Mesenteric fat pad (tissue), 1 donor: ENCODE measurements around the gene KRT86. TPM values are rescaled to one million over a fixed set of nuclear protein-coding genes. Genes with fewer than 3 reads are reported as not detected.

Experiments used
- DNase-seq: peaks from one replicate; pipeline ENCODE4 v3.0.0-alpha.2; 2020; ENCODE audit warnings: low spot score
- total RNA-seq: library from RNA; stranded (reverse); fragmentation: NEBNext Ultra II Directional; extraction: Animal tissue kit (Norgen Biotek cat#: 25700); gene quantifications from one replicate; pipeline ENCODE4 v1.2.1, GENCODE V29; 2021
- donor health status: DM: yes; HTN: yes; CAD: no.

The KRT86 gene
- total RNA-seq, 1 donor from 2014 or later: not detected

DNA sequence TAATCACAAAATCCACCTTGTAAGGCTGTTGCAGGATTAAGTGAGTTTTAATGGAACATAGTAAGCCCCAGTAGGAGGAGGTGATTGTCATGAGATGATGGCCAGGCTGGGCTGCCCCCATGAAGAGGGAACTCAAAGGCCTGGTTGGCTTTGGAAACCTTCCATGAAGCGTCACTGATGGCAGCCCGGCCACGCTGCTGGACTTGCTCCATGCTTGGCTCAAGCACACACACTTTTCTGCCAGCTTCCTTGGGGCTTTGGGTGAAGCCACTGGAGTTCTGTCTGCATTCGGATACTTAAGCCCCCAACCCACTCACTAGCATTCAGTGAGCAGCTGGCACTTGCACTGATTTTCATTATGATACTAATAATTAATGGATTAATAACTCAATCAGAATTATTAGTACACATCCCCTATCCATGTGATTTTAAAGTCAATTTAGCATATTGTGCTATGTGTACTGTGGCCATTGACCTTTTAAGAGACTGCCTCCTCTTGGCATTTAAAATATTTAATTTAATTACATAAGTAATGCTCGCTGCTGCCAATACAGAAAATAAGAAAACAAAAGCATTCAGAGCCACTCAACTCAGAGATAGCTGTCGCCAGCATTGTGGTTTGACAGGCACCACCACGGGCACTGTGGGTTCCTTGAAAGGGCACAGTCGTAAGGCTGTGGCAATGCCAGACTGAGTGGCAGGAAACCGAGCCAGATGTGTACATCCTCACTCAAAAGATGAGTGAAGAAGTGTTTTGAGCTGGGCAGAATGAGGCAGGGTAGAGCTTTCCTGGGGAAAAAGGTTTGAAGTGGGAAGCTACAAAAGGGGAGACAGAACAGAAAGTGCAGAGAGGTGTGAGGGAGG is 77.0 kb downstream of the KRT86 start:
- peak; percentile 79 for DNase-seq

- DNase-seq: peak; percentile 30
Observed at GRCh38 chr12:52352951-52353350, 78.5 kb downstream of the KRT86 start.

DNA sequence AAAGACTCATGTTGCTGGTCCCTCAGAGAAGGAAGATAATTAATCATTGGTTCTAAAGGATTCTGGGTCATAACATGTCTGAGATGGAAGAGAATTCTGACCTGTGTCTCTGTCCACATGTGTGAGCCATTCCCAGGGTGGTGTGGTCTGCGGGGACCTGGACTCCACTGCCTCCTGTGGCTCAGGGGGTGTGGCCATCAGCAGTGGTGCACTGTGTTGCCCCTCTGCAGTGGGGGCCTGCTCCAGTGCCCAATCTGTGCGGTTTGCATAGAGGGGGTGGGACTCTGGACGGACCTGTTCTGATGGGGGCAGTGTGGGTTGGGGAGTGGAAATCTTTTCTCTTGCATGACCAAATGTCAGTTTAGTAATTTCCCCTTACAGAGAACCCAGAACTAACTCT is 79.3 kb downstream of the KRT86 start:
- peak; percentile 82 for DNase-seq

- DNase-seq: peak; percentile 43
Observed at GRCh38 chr12:52354200-52354599, 79.8 kb downstream of the KRT86 start.

DNA sequence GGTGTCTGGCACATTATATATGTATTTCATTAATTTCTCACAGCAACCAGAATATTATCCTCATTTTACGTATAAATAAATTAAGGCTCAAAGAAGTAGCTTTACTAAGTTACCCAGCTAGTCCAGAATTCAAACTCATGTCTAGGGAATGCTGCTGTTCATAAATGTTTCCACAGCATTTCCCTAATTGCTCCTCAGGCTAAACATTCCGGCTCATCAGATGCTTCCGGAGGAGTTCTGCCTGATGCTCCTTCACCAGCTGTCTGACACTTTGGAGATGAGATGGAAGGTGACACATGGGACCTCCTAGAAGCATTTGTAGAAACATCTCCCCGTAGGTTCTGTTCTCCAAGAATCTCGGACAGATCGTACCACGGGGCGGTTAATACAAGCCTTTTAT is 80.7 kb downstream of the KRT86 start:
- DNase-seq: peak; percentile 11

DNA sequence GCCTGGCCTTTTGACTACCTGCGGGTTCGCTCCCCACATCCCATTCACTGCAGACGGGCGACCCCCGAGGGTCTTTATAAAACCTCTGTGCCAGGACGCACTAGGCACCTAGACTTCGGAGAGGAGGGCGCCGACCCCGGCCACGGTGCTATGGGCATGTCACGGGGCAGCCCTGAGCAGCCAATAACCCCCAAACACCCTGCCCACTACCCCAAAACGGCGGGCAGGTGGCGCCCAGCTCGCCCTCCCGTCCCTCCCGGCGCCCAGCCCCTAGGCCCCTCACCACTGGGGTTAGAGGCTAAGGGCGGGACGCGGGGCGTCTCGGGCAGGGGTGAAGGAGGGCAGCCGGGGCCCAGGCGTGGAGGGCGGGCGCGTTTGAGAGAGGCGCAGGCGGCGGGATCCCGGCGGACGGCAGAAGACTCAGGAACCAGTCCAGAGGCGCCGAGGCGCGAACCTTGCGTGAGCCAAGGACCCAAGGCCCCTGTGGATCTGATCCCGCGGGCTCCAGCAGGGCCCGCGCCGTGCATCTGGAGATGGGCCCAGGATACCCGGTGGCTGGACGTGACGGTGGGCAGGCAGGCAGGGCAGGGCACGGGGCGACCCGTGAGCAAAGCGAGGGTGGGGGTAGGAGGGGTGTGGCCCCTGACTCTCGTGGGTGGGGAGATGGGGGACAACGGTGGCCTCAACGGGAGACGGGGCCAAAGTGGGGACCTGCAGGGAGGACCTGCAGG is 81.8 kb downstream of the KRT86 start:
- peak; percentile 84 for DNase-seq

DNA sequence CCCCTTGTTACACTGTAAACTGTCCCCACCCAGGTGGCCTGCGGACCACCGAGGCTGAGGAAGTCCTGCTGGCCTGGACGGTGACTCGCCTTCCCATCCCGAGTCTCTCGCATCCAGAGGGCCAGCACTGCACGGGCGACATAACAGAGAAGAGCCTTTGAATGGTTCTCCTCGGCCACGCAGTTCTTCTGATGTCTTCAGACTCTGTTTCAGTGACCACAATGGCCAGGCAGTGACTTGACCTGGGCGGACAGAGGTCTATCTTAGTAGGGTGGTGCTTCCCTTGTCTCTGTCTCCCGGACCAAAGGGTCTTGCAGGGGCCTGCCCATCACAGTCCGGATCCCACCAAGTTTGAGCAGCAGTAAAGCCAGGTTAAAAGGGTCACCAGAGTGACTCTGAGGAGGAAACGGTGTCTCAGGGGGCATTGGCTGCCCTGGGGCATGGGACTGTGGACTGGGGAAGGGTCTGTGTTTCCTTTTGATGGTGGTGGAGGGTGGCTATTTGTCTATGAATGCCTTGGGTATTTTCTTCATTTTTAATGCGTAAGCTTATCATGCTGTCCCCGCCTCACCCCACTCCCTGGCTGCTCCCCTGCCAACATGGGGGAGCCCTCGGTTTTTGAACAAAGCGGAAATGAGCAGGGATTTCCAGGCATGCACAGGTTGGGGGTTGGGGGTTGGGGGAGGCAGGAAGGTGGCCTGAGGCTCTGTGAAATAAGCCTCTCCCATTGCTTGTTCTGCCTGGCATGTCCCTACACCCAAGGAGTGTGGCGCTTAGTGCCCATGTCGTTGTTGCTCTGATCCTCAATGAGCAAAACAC is 82.5 kb downstream of the KRT86 start:
- DNase-seq: peak; percentile 72

Other genes starting within 250 kb of the KRT86 start
- gene NR4A1, start 223.2 kb upstream of the KRT86 start, total RNA-seq: 863 TPM
- gene ATG101, start 204.7 kb upstream of the KRT86 start, total RNA-seq: 36.2 TPM
- gene SMIM41, start 194.9 kb upstream of the KRT86 start, total RNA-seq: 0.45 TPM
- not detected for gene KRT80, start 82.6 kb upstream of the KRT86 start, total RNA-seq
- gene KRT7, start 41.4 kb upstream of the KRT86 start, total RNA-seq: 11.7 TPM
- not detected for gene KRT81, start 16.9 kb downstream of the KRT86 start, total RNA-seq
- gene KRT83, start 46.8 kb downstream of the KRT86 start, total RNA-seq: not detected
- gene KRT85, start 92.8 kb downstream of the KRT86 start, total RNA-seq: not detected
- gene KRT84, start 111.0 kb downstream of the KRT86 start, total RNA-seq: not detected
- not detected for gene KRT82, start 131.7 kb downstream of the KRT86 start, total RNA-seq
- not detected for gene KRT75, start 159.7 kb downstream of the KRT86 start, total RNA-seq
- not detected for gene KRT6B, start 177.5 kb downstream of the KRT86 start, total RNA-seq
- not detected for gene KRT6C, start 199.2 kb downstream of the KRT86 start, total RNA-seq
- not detected for gene KRT6A, start 218.6 kb downstream of the KRT86 start, total RNA-seq
- 3.0 TPM for gene KRT5, start 245.7 kb downstream of the KRT86 start, total RNA-seq